Measurements from ENCODE around the gene MALRD1. TPM values are rescaled to one million over a fixed set of nuclear protein-coding genes. Genes with fewer than 3 reads are reported as not detected.

Gene MALRD1
- total RNA-seq, 2 experiments from 2014 or later, result 0.29 to 0.41 TPM

DNA sequence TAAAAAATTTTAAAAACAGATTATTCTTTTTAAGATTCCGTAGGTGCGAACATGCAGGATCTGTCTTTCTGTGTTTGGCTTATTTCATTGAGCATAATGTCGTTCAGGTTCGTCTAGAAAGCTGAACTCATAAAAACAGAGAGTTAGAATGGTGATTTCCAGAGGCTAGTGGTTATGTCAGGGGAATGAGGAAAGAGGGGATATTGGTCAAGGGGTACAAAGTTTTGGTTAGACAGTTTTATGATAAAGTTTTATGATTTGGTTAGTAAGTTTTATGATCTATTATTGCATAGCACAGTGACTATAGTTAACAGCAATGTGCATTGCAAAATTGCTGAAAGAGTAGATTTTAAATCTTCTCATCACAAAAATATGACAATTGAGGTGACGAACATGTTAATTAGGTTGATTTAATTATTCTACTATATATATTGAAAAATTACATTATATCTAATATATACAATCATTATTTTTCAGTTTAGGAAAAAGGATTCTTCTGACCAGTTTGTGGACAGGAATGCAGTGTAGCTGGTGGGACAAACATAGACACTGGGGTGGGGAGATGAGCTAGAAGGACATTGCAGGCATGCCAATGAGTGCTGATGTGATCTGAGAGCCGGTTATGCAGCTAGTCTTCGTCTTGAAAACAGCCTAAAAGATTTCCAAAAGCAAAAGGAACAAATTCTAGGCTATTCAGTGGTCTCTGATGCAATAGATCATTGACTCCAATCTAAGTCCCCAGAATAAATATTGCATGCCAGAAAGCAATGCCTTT lies 31.3 kb upstream of the MALRD1 start:
- Mint-ChIP-seq H3K9me3 (peaks cover 4% of the 10 kb centered on the region), H3K36me3 (ENCODE audit: low read depth) (no peaks in the 10 kb centered on the region), H3K4me1 (ENCODE audit: low read depth) (no peaks in the 10 kb centered on the region), H3K27ac (no peak overlapping the region), H3K27me3 (no peaks in the 10 kb centered on the region), H3K4me3 (no peak overlapping the region)
- ChIA-PET POLR2A (no interaction called here), CTCF (no interaction called here)
- intact Hi-C loops (cut with micrococcal nuclease), result no loop called here
- TF ChIP-seq, protein P1, sequence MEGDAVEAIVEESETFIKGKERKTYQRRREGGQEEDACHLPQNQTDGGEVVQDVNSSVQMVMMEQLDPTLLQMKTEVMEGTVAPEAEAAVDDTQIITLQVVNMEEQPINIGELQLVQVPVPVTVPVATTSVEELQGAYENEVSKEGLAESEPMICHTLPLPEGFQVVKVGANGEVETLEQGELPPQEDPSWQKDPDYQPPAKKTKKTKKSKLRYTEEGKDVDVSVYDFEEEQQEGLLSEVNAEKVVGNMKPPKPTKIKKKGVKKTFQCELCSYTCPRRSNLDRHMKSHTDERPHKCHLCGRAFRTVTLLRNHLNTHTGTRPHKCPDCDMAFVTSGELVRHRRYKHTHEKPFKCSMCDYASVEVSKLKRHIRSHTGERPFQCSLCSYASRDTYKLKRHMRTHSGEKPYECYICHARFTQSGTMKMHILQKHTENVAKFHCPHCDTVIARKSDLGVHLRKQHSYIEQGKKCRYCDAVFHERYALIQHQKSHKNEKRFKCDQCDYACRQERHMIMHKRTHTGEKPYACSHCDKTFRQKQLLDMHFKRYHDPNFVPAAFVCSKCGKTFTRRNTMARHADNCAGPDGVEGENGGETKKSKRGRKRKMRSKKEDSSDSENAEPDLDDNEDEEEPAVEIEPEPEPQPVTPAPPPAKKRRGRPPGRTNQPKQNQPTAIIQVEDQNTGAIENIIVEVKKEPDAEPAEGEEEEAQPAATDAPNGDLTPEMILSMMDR (IDR thresholded peaks at IDR 0.05), result no peak
- ATAC-seq, result no peak
- DNase-seq, result no peak

DNA sequence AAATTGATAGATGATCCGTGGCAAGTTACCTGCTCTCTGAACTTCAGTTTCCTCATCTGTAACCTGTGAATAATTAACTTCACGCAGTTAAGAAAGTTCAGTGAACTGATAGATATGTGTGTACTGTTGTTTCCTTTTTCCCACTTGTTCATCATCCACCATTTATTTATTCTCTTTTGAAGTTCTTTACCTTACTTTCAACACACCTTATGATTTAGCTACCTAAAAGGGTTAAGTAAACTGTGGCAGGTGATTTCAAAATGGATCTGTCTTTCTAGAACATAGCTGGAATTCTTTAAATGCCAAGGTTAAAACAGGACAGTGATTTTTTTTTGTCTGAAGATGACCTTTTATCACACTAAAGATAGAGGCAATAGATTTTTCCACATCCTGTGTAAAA lies 27.4 kb upstream of the MALRD1 start:
- Mint-ChIP-seq H3K27ac (no peak overlapping the region), H3K9me3 (peaks cover 4% of the 10 kb centered on the region), H3K4me1 (ENCODE audit: low read depth) (no peaks in the 10 kb centered on the region), H3K36me3 (ENCODE audit: low read depth) (no peaks in the 10 kb centered on the region), H3K27me3 (no peaks in the 10 kb centered on the region), H3K4me3 (no peak overlapping the region)
- ChIA-PET POLR2A (no interaction called here), CTCF (no interaction called here)
- intact Hi-C loops (cut with micrococcal nuclease), result no loop called here
- no peak for ATAC-seq
- no peak for DNase-seq
- TF ChIP-seq, protein P1 (IDR thresholded peaks at IDR 0.05), result no peak

DNA sequence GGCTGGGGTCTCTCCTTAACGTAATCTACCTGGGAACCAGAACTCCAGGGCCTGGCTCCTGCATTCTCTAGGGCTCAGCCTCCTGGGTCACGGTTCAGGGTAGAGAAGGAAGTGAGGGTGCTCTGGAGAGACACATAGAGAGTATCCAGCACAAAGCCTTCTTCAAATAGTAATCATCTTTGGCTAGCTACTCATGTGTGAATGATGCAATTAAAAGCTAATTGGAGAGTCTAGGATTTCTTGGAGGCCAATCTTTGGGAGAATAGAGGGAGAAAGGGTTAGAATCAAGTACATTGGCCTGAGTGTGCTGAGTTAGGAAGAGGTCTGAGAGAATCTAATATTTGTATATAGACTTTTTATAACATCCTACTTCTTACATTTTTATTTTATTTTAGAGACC lies 24.0 kb upstream of the MALRD1 start:
- H3K27ac Mint-ChIP-seq, result no peak overlapping the region
- H3K4me3 Mint-ChIP-seq, result no peak overlapping the region
- no peaks in the 10 kb centered on the region for H3K36me3 Mint-ChIP-seq (ENCODE audit: low read depth)
- ChIA-PET POLR2A (no interaction called here), CTCF (no interaction called here)
- H3K4me1 Mint-ChIP-seq (ENCODE audit: low read depth), result no peaks in the 10 kb centered on the region
- DNase-seq, result no peak
- TF ChIP-seq, protein P1 (IDR thresholded peaks at IDR 0.05), result no peak
- H3K9me3 Mint-ChIP-seq, result peaks cover 4% of the 10 kb centered on the region
- intact Hi-C loops (cut with micrococcal nuclease), result no loop called here
- no peaks in the 10 kb centered on the region for H3K27me3 Mint-ChIP-seq
- no peak for ATAC-seq

DNA sequence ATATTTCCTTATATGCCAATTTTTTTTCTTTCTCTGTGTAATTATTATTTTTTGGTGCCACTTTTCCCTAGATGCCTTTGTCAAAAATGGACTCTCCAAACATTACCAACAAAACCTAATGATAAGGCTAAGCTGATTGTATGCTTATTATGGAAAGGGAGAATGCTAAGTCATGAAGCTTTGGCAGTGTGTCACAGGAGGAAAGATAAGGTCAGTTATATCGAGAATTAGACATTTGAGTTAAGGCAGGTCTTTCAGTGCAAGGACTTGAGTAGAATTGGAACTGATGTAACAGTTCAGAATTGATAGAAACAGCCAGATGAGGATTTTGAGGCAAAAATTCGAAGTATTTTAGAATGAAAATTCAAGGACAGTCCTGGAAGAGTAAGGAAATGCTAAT lies 16.8 kb upstream of the MALRD1 start:
- POLR2A ChIA-PET, result no interaction called here
- no peak for ATAC-seq
- H3K4me3 Mint-ChIP-seq, result no peak overlapping the region
- TF ChIP-seq, protein P1 (IDR thresholded peaks at IDR 0.05), result no peak
- H3K27ac Mint-ChIP-seq, result no peak overlapping the region
- no peaks in the 10 kb centered on the region for H3K36me3 Mint-ChIP-seq (ENCODE audit: low read depth)
- H3K4me1 Mint-ChIP-seq (ENCODE audit: low read depth), result no peaks in the 10 kb centered on the region
- intact Hi-C loops (cut with micrococcal nuclease), result no loop called here
- H3K9me3 Mint-ChIP-seq, result peaks cover 3% of the 10 kb centered on the region
- no peak for DNase-seq
- H3K27me3 Mint-ChIP-seq, result no peaks in the 10 kb centered on the region
- CTCF ChIA-PET, result no interaction called here

DNA sequence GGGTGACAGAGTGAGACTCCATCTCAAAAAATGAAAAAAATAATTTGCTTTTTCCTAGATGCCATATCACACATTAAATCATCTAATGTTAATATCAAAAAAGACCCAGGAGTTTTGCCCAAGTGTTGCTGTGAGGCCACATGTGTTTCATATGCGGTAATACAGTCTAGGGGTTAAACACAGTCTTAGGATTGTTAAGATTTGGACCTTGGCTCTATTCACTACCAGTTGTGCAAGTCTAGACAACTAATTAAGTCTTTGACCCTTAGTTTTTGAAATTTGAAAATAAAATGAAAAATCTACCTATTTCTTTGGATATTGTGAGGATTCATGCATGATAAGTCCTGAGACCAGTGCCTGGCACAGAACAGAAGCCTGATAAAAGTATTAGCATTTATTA lies 14.9 kb upstream of the MALRD1 start:
- Mint-ChIP-seq H3K4me3 (no peak overlapping the region), H3K27me3 (no peaks in the 10 kb centered on the region), H3K36me3 (ENCODE audit: low read depth) (no peaks in the 10 kb centered on the region), H3K4me1 (ENCODE audit: low read depth) (no peaks in the 10 kb centered on the region), H3K9me3 (peaks cover 6% of the 10 kb centered on the region), H3K27ac (no peak overlapping the region)
- ChIA-PET POLR2A (no interaction called here), CTCF (no interaction called here)
- TF ChIP-seq, protein P1 (IDR thresholded peaks at IDR 0.05), result no peak
- intact Hi-C loops (cut with micrococcal nuclease), result no loop called here
- ATAC-seq (no peak), DNase-seq (no peak)
